Adipocyte (in vitro differentiated cells): ENCODE data around the gene PRCD.
"Not testable (repeated sequence)": the region's sequence is repeated elsewhere in the genome, so short reads cannot be mapped to it uniquely, and the experiment has no call there.

ENCODE experiments used
- DNase-seq: peaks from one replicate; pipeline ENCODE4 v3.0.0-alpha.2; 2015; ENCODE audit warnings: low read depth
- H3K27me3 ChIP-seq: replicated peaks from 2 replicates; pipeline ENCODE4 v1.7.0; 2013; ENCODE audit warnings: mild to moderate bottlenecking, low read length, moderate library complexity; ENCODE audit not compliant: control insufficient read depth, insufficient read depth
- H3K36me3 ChIP-seq: 2 replicates; pipeline ENCODE4 v1.7.0; 2013; ENCODE audit warnings: low read length, mild to moderate bottlenecking, moderate library complexity; ENCODE audit not compliant: control insufficient read depth, insufficient read depth, severe bottlenecking
- H3K4me1 ChIP-seq: 2 replicates; pipeline ENCODE4 v1.7.0; 2013; ENCODE audit warnings: mild to moderate bottlenecking, low read length, moderate library complexity; ENCODE audit not compliant: control insufficient read depth, insufficient read depth
- H3K4me3 ChIP-seq: 2 replicates; pipeline ENCODE4 v1.7.0; 2013; ENCODE audit warnings: mild to moderate bottlenecking, low read length, moderate library complexity
- H3K9ac ChIP-seq: 2 replicates; pipeline ENCODE4 v1.7.0; 2013; ENCODE audit warnings: mild to moderate bottlenecking, low read length, moderate library complexity
- H3K9me3 ChIP-seq: 2 replicates; pipeline ENCODE4 v1.7.0; 2013; ENCODE audit warnings: mild to moderate bottlenecking, low read length, moderate library complexity; ENCODE audit not compliant: control insufficient read depth

PRCD gene

DNA sequence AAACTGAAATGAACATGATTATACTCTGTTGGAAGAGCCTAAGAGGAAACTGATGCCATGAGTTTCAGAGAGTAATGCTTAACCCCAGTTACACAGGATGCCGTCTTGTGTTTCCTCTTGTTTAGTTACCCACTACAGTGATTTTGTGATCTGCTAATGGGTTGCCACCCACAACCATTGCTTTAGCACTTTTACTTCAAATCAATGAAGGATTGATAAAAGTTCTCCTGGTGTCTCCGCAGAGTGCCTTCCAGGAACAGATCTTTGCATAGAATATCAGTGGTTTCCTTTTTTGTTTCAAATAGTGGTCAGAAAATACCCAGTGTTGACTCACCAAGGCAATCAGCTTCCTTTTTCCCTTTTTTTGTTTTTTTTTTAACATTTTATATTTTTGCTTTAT is 23.5 kb downstream of the PRCD start:
- H3K36me3 ChIP-seq = peaks cover 61% of the 10 kb centered on the region
- not testable (repeated sequence) for DNase-seq, H3K9me3 ChIP-seq

GRCh38 chr17:76564991-76565727 is 25.3 kb downstream of the PRCD start:
- Histone ChIP-seq H3K36me3 (peaks cover 58% of the 10 kb centered on the region), H3K4me1 (peaks cover 55% of the 10 kb centered on the region)
- H3K9me3 ChIP-seq, DNase-seq, H3K9ac ChIP-seq, H3K4me3 ChIP-seq, H3K27me3 ChIP-seq: not testable (repeated sequence)

More for the DNA sequence above, 23.5 kb downstream of the PRCD start:
- H3K27me3 ChIP-seq, H3K4me3 ChIP-seq, H3K9ac ChIP-seq: not testable (repeated sequence)
- peaks cover 62% of the 10 kb centered on the region for H3K4me1 ChIP-seq

- Histone ChIP-seq H3K9me3 (no peaks in the 10 kb centered on the region), H3K9ac (no peak overlapping the region), H3K4me1 (peaks cover 48% of the 10 kb centered on the region), H3K36me3 (peaks cover 50% of the 10 kb centered on the region), H3K27me3 (no peaks in the 10 kb centered on the region), H3K4me3 (no peak overlapping the region)
- DNase-seq = no peak
Observed at GRCh38 chr17:76565728-76566612, 26.1 kb downstream of the PRCD start.

DNA sequence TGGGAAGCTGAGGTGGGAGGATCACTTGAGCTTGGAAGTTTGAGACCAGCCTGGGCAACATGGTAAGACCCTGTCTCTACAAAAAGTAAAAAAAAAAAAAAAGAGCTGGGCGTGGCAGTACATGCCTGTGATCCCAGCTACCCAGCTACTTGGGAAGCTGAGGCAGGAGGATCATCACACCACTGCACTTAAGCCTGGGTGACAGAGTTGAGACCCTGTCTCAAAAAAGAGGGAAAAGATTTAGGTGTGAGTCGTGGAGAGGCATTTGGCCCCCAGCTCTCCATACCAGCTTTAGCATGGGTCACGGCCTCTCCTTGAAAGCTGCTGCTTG is 26.7 kb downstream of the PRCD start:
- H3K36me3 ChIP-seq = peaks cover 43% of the 10 kb centered on the region
- DNase-seq = no peak
- H3K4me3 ChIP-seq = no peak overlapping the region
- no peak overlapping the region for H3K9ac ChIP-seq
- H3K4me1 ChIP-seq = peaks cover 42% of the 10 kb centered on the region
- no peaks in the 10 kb centered on the region for H3K9me3 ChIP-seq
- H3K27me3 ChIP-seq = no peaks in the 10 kb centered on the region

DNA sequence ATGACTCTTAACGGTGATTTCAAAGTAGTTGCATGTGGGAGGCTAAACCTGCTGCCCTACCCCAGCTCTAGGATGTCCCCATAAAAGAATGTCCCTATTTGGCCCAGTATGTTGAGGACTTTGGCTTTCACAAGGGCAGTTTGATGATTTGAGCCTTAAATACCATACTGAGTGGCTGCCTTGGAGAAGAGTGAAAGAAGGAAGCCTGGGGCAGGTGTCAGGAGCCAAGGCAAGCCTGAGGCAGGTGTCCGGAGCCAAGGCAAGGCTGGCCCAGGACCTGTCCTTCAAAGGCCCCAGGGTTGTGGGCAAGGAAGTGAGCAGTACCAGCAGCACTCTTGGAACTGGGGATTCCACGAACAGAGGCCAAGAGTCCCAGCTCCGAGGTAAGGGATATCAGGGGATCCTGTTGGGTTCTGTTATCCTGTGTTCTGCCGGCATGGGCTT is 27.2 kb downstream of the PRCD start:
- no peak overlapping the region for H3K9ac ChIP-seq
- DNase-seq = no peak
- H3K36me3 ChIP-seq = peaks cover 39% of the 10 kb centered on the region
- H3K4me3 ChIP-seq = no peak overlapping the region
- H3K4me1 ChIP-seq = peaks cover 38% of the 10 kb centered on the region
- no peaks in the 10 kb centered on the region for H3K27me3 ChIP-seq
- no peaks in the 10 kb centered on the region for H3K9me3 ChIP-seq

- H3K9me3 ChIP-seq = no peaks in the 10 kb centered on the region
- no peak overlapping the region for H3K9ac ChIP-seq
- no peak overlapping the region for H3K4me3 ChIP-seq
- peaks cover 36% of the 10 kb centered on the region for H3K36me3 ChIP-seq
- no peak for DNase-seq
- peaks cover 30% of the 10 kb centered on the region for H3K4me1 ChIP-seq
- no peaks in the 10 kb centered on the region for H3K27me3 ChIP-seq
Observed at GRCh38 chr17:76567634-76568432, 28.0 kb downstream of the PRCD start.

DNA sequence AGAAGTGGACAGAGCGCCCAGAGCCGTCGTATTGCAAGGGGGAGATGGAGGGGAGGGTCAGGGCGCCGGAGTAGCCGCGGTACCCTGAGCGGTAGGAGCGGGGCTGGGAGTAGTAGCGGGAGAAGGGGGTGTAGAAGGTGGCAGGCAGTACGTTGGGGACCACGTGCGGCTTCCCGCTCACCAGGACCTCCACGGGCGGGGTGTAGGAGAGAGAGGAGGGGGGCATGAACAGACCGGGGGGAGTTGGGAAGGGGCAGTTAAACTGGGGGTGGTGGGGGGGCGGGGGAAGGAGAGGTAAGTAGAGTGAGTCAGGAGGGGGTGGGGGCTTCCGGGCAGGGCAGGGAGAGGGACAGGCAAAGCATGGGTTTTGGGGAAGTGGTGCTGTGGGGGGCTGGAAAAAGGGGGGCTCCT is 29.0 kb downstream of the PRCD start:
- H3K9ac ChIP-seq = no peak overlapping the region
- H3K27me3 ChIP-seq = no peaks in the 10 kb centered on the region
- no peak overlapping the region for H3K4me3 ChIP-seq
- H3K4me1 ChIP-seq = peaks cover 28% of the 10 kb centered on the region
- H3K9me3 ChIP-seq = no peaks in the 10 kb centered on the region
- H3K36me3 ChIP-seq = peaks cover 26% of the 10 kb centered on the region
- DNase-seq = no peak

DNA sequence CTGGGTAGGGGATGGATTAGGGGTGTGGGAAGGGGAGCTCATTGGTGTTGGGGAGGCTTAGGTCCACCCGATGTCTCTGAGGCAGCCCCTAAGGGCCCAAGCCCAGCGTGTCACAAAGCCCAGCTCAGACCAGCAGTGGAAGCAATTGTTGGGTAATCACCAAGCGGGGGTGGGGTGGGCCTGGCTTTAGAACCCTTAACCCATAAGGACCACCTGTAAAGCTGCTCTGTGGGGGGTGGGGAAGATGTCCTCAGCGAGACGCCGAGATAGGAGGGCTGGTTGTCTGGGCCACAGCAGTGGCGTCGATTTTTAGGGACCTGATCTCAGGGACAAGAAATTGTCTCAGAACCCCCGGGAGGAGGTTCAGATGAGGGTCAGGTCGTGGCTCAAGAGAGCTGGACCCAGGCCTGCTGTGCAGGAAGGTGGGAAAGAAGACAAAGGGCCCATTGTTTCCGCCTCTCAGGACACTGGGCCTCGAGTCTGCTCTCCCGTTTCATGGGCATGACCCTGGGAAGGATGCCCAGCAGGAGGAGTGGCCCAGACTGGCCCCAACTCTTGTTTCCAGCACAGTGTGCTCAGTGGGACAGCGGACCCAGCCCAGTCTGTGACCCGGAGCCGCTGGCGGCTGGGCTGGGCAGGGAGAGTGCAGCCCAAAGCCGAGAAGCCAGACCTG is 29.9 kb downstream of the PRCD start:
- DNase-seq = no peak
- H3K27me3 ChIP-seq = no peaks in the 10 kb centered on the region
- no peaks in the 10 kb centered on the region for H3K9me3 ChIP-seq
- H3K9ac ChIP-seq = no peak overlapping the region
- H3K4me3 ChIP-seq = no peak overlapping the region
- H3K4me1 ChIP-seq = peaks cover 28% of the 10 kb centered on the region
- peaks cover 21% of the 10 kb centered on the region for H3K36me3 ChIP-seq

DNA sequence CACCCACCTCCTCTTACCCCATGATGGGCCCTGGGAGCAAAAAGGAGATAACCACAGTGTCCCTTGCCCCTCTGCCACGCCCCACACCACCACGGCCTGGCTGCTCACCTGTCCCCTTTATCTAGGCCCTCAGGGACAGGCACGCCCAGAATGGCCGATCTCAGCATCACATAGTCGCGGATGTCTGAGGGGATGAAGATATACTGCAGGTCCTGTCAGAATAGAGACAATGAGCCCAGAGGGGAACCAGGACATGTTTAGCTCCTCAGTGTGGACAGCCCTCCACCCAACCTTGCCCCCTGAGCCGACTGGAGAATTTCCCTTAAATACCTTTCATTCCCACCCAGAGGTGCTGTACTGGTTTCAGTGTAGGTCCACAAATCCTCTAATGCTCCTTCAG is 30.6 kb downstream of the PRCD start:
- Histone ChIP-seq H3K4me3 (no peak overlapping the region), H3K9me3 (no peaks in the 10 kb centered on the region), H3K27me3 (no peaks in the 10 kb centered on the region), H3K4me1 (peaks cover 23% of the 10 kb centered on the region), H3K36me3 (peaks cover 14% of the 10 kb centered on the region), H3K9ac (no peak overlapping the region)
- no peak for DNase-seq

- H3K9me3 ChIP-seq = no peaks in the 10 kb centered on the region
- DNase-seq = no peak
- H3K27me3 ChIP-seq = no peaks in the 10 kb centered on the region
- H3K4me1 ChIP-seq = peaks cover 18% of the 10 kb centered on the region
- no peak overlapping the region for H3K4me3 ChIP-seq
- no peak overlapping the region for H3K9ac ChIP-seq
- H3K36me3 ChIP-seq = peaks cover 8% of the 10 kb centered on the region
Observed at GRCh38 chr17:76570877-76571471, 31.1 kb downstream of the PRCD start.
